ENCODE results near the gene POMZP3. TPM values are rescaled to one million over a fixed set of nuclear protein-coding genes. Genes with fewer than 3 reads are reported as not detected.
"Not testable (repeated sequence)": the region's sequence is repeated elsewhere in the genome, so short reads cannot be mapped to it uniquely, and the experiment has no call there.

The POMZP3 gene
- total RNA-seq, 1 donor: 3.5 TPM

DNA sequence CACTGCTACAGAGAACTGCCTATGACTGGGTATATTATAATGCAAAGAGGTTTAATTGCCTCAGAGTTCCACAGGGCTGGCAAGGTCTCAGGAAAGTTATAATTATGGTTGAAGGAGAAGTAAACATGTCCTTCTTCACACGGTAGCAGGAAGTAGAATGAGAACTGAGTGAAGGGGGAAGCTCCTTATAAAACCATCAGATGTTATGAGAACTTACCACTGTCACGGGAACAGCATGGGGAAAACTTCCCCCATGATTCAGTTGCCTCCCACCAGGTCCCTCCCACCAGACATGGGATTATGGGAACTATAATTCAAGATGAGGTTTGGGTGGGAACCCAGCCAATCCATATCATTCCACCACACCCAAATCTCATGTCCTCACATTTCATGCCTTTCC, 34.4 kb downstream of the POMZP3 start:
- DNase-seq (ENCODE audit: low read depth); H3K4me3 ChIP-seq (ENCODE audit: low read depth, low read length): not testable (repeated sequence)

DNA sequence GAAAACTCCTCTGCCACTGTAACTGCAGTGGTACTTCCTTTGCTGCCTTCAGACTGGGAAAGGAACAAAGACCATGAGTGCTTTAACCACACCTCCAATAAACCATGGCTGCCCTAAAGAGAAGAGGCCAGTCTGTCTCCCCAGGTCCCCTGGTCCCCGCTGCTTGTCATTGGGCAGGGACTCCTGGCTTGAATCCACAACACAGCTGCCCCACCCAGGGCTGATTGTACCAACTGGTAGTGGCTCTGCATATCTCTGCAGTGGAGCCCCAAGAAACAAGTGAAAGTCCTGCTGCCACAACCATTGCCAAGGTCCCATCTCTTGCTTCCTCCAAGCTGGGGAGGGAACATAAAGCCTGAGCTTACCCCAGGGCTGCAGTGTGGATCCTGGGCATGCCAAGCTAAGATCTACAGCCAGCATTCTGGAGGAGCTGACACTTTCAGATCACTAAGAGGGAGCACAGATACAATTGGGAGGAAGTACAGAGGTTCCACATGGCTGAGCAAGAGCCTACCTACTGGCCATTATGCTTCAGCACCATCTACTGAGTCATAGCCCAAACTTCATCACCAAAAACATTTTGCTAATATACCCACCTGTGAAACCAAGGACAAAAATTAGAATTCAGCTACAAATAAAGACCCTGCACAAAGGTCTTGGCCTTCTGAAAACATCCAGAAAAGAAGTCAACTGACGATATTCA, 35.3 kb downstream of the POMZP3 start:
- H3K4me3 ChIP-seq (ENCODE audit: low read depth, low read length); DNase-seq (ENCODE audit: low read depth): not testable (repeated sequence)

DNA sequence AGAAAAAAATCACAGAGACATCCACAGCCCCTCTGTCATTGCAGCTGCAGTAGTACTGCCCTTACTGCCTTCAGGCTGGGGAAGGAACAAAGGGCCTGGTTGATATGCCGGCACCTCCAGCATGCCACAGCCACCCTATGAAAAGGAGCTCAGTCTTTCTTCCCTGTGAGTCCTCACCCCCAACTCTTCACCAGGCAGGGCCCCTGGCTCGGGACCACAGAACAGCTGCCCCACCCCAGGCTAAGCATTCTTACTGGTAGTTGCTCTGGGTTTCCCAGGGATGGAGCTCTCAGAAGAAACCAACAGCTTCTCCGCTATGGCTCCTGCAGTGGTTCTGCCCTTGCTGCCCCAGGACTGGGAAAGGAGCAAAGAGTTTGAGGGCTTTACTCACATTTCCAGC, 36.0 kb downstream of the POMZP3 start:
- not testable (repeated sequence) for DNase-seq (ENCODE audit: low read depth); H3K4me3 ChIP-seq (ENCODE audit: low read depth, low read length)

- not testable (repeated sequence) for DNase-seq (ENCODE audit: low read depth); H3K4me3 ChIP-seq (ENCODE audit: low read depth, low read length)
Measured at GRCh38 chr7:76588586-76588985, 38.5 kb downstream of the POMZP3 start.

DNA sequence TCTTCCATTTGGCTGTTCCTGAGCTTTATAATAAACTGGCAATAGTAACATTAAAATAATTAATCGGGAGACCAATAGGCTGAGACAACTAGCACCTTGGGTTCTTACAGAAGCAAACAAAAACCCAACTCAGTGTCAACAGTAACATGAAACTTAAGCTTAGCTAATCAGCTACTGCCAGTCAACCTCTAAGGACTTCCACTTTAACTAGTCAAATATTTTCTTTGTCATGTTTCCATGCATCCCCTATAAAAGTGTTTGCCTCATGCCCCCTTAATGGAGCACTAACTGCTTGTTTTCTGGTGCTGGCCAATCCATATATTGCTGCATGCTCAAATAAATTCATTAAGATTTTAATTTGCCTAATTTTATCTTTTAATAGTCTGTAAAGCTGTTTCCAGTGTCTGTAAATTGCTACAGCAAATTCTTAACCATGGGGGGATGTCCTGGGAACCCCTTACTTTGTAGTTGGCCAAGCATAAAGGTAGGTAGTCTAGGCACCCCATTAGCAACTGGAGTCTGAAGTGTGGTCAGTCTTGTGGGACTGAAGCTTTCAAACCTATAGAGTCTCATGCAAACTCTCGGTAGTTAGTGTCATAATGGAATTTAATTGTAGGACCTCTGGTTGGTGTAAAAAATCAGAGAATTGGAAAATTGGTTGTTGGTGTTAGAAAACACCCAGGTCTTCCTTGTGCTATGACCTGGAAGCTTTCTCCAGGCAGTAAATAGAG, 40.3 kb downstream of the POMZP3 start:
- H3K4me3 ChIP-seq (ENCODE audit: low read depth, low read length); DNase-seq (ENCODE audit: low read depth): not testable (repeated sequence)

DNA sequence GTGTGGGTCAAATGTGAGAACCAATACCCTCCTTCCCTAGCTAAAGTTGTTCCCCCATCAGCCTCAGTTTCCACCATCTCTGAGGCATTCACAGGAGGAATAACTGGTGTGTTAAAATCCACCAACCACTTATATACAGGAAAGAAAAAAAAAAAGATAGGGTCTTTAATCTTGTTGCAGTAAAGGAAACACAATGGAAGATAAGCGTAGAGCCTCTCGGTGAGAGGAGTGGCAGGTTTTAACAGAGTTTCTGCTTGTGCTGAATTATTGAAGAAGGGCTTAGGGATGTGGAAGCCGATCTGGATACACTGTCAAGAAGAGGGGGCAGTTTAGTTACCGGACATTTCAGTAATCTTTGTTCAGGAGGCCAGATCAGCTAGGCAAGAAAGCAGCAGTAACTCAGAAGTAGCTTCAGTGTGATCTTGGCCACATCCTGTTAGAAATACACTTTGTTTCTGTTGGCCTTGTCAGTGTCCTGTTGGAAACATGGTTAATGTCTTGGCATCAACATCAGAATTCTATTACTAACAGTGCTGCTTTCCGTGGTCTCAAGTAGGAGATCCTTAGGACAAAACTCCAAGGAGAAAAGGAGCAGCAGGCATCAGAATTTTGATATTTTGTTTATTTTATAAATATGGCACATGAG, 43.3 kb downstream of the POMZP3 start:
- DNase-seq (ENCODE audit: low read depth): peak; percentile 72
- not testable (repeated sequence) for H3K4me3 ChIP-seq (ENCODE audit: low read depth, low read length)

DNA sequence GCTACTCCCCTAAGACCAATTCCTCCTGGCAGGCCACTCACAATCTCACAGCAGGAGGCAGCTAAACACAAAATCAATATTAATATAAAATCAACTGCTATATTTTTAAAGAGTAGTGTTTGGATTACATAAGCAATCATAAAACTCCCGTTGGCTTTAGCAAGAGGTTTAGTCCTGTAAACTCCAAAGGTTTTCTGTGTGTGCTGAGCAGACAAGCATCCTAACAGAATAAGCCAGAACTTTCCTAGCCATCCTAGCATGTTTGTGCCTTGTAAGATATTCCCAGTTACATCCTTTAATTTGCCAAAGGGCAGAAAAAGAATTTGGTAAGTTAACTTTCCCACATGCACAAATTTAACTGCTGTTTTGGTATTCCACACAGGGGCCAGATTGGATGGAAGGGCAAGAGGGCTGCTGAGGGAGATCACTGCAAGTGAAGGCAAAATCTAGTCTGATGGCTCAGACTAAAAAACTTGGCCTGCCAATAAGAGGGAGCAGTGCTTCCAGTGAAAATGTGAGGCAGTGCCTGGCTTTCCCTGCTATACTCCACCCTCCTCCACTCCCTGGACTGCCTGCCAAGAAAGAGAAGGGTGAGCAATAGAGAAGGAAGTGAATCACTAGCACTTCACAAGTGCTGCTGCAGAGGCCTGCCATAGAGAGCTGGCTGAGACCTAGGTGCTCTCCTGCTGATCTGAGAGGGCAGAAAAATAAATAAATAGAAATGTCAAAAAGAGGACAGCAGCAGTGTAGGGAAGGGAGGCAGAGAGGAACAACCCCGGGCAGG, 44.0 kb downstream of the POMZP3 start:
- peak; percentile 77 for DNase-seq (ENCODE audit: low read depth)
- not testable (repeated sequence) for H3K4me3 ChIP-seq (ENCODE audit: low read depth, low read length)

DNA sequence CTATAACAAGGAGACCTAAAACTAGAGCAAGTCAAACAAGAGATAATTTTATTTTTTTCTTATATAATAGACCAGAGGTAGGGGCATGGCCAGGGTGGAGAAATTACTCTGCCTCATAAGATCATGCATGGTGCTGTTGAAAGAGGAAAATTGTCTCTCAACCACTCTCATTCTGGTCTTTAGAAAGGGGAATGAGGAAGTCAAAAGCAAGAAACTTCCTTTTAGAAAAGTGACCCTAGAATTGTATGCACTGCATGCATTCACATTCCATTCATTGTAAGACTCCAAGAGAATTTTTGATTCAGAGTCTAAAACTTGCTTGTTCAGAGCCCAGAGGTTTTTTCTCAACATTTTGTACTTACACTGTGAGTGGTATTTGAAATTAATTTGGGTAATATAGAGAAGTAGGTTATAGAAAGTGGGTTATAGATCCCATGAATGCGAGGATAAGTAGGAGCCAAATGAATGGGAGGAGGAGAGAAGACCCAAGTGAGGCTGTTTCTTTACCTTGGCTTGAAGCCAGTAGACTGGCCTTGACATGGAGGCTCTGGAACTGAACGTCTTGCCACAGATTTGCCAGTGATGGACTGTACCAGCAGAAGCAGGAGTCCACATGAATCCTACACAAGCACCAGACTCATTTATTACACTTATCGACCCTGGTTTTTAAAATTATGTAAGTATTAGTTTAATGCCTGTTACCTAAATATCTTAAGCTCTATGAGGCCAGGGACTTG, 51.0 kb downstream of the POMZP3 start:
- not testable (repeated sequence) for H3K4me3 ChIP-seq (ENCODE audit: low read depth, low read length); DNase-seq (ENCODE audit: low read depth)

- DNase-seq (ENCODE audit: low read depth); H3K4me3 ChIP-seq (ENCODE audit: low read depth, low read length): not testable (repeated sequence)
Measured at GRCh38 chr7:76575431-76575830, 51.6 kb downstream of the POMZP3 start.

- not testable (repeated sequence) for DNase-seq (ENCODE audit: low read depth)
Measured at GRCh38 chr7:76572296-76572695, 54.8 kb downstream of the POMZP3 start.

GRCh38 chr7:76570324-76570775, 56.7 kb downstream of the POMZP3 start:
- not testable (repeated sequence) for H3K4me3 ChIP-seq (ENCODE audit: low read depth, low read length)
- peak; percentile 62 for DNase-seq (ENCODE audit: low read depth)

More at GRCh38 chr7:76572296-76572695, 54.8 kb downstream of the POMZP3 start:
- H3K4me3 ChIP-seq (ENCODE audit: low read depth, low read length): not testable (repeated sequence)

DNA sequence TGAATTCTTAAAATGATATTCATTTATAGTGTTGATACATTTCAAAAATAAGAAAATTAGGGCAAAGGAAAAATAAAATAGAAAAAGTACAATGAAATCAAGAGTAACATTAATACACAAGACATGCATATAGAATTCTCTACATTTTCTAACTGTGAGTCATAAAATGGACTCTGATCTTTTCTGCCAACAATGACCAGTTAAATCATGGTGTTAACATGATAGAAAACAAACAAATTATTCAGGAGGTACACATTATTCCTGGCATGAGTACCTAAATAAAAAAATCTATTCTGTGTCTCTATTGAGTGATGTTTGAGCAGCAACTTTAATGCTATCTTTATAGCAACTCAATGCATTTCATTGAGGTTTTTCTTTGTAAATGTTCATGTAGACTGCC, 58.3 kb downstream of the POMZP3 start:
- H3K4me3 ChIP-seq (ENCODE audit: low read depth, low read length); DNase-seq (ENCODE audit: low read depth): not testable (repeated sequence)

GRCh38 chr7:76567753-76568152, 59.3 kb downstream of the POMZP3 start:
- DNase-seq (ENCODE audit: low read depth); H3K4me3 ChIP-seq (ENCODE audit: low read depth, low read length): not testable (repeated sequence)

DNA sequence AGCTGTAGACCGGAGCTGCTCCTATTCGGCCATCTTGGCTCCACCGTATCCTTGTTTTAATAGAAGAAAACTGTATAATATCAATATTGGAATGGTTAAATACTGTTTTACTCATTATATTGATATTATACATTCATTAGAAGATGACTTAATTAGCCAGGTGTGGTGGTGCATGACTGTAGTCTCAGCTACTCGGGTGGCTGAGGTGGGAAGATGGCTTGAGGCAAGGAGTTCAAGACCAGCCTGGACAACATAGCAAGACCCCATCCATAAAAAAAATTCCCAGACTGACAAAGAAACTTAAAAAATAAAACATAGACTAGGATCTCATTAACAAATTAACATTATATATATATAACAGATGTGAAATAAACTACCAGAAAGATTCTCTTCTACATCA, 59.8 kb downstream of the POMZP3 start:
- not testable (repeated sequence) for H3K4me3 ChIP-seq (ENCODE audit: low read depth, low read length); DNase-seq (ENCODE audit: low read depth)

DNA sequence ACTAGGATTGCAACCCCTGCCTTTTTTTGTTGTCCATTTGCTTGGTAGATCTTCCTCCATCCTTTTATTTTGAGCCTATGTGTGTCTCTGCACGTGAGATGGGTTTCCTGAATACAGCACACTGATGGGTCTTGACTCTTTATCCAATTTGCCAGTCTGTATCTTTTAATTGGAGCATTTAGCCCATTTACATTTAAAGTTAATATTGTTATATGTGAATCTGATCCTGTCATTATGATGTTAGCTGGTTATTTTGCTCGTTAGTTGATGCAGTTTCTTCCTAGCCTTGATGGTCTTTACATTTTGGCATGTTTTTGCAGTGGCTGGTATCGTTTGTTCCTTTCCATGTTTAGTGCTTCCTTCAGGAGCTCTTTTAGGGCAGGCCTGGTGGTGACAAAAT, 62.1 kb downstream of the POMZP3 start:
- DNase-seq (ENCODE audit: low read depth); H3K4me3 ChIP-seq (ENCODE audit: low read depth, low read length): not testable (repeated sequence)

DNA sequence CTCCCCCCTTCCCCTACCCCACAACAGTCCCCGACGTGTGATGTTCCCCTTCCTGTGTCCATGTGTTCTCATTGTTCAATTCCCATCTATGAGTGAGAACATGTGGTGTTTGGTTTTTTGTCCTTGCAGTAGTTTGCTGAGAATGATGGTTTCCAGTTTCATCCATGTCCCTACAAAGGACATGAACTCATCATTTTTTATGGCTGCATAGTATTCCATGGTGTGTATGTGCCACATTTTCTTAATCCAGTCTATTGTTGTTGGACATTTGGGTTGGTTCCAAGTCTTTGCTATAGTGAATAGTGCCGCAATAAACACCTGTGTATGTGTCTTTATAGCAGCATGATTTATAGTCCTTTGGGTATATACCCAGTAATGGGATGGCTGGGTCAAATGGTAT, 65.7 kb downstream of the POMZP3 start:
- H3K4me3 ChIP-seq (ENCODE audit: low read depth, low read length); DNase-seq (ENCODE audit: low read depth): not testable (repeated sequence)

DNA sequence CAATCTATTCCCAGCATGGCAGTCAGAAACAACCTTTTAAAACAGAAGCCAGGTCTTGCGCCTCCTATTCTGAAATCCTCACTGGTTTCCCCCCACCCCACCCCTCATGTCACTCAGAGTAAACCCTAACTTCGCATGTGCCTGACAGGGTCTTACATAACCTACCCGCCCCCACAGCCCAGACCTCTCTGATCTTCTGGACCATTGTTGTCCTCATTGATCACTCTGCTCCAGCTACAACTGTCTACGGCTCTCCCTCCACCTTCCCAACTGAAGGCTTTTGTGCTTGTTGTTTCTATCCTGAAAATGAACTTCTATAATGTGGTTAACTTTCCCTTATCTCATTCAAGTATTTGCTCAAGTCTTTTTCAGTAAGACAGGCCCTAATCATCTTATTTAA, 66.9 kb downstream of the POMZP3 start:
- H3K4me3 ChIP-seq (ENCODE audit: low read depth, low read length); DNase-seq (ENCODE audit: low read depth): not testable (repeated sequence)

Measured in fibroblast of villous mesenchyme (primary cell).